ENCODE results near the gene ZCCHC3. TPM values are rescaled to one million over a fixed set of nuclear protein-coding genes. Genes with fewer than 3 reads are reported as not detected.

ZCCHC3 gene
- total RNA-seq, 1 donor from 2014 or later, result 11.8 TPM

- Histone ChIP-seq H3K4me1 (no peaks in the 10 kb centered on the region), H3K36me3 (peaks cover 6% of the 10 kb centered on the region), H3K4me3 (no peak overlapping the region), H3K27me3 (ENCODE audit: low read depth) (no peaks in the 10 kb centered on the region), H3K9me3 (replicated peaks) (no peaks in the 10 kb centered on the region), H3K27ac (replicated peaks) (no peak overlapping the region)
- intact Hi-C loops (cut with micrococcal nuclease), result no loop called here
- TF ChIP-seq CTCF (IDR thresholded peaks at IDR 0.05; ENCODE audit: borderline replicate concordance), result no peak
- no peak for DNase-seq
Observed at GRCh38 chr20:316316-317068, 19.1 kb downstream of the ZCCHC3 start.

DNA sequence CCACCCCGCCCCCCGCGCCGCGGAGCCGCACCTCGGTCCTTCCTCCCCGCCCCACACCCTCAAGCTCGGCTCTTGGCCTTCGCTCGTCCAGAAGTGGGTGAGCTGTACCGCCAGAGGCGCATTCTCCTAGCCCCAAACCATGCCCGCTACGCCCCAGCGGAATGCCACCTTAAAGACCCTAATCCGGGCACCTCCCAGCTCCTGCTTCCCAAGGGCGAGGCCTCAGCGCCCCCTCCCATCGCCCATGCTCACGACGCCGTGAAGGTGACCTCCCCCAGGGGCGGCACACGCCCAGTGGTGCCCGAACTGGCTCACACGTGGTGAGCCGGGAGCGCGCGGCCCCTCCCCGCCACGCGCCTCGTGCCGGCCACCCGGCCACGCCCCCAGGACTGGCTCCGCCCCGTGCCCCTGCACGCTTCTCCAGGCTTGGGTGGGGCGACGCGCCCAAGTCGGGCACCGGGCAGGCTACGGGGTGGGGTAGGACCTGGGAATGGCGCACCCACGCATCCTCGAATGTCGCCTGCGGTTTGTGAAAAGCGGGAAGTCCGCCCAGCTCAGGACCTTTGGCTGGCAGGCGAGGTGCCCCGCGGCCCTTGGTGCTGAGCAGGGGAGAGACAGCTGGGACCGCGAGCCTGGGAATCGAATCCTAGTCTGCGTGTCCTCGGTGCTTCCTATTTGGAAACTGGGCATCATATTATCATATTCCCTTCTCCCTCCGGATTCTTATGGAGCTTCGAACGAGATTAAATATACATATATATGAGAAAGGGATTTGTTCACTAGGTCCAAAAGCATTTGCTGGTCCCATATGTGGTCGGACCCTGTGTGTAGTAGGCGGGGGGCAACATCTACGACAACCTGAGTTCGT lies 27.0 kb downstream of the ZCCHC3 start:
- H3K36me3 ChIP-seq, result peaks cover 6% of the 10 kb centered on the region
- peak overlapping the region; percentile 83 for H3K4me3 ChIP-seq
- intact Hi-C loops (cut with micrococcal nuclease), result no loop called here
- H3K4me1 ChIP-seq, result peaks cover 51% of the 10 kb centered on the region
- H3K27me3 ChIP-seq (ENCODE audit: low read depth), result no peaks in the 10 kb centered on the region
- peak; percentile 35 for TF ChIP-seq CTCF (IDR thresholded peaks at IDR 0.05; ENCODE audit: borderline replicate concordance)
- H3K27ac ChIP-seq (replicated peaks), result peak overlapping the region; percentile 98
- H3K9me3 ChIP-seq (replicated peaks), result no peaks in the 10 kb centered on the region
- peak; percentile 91 for DNase-seq

DNA sequence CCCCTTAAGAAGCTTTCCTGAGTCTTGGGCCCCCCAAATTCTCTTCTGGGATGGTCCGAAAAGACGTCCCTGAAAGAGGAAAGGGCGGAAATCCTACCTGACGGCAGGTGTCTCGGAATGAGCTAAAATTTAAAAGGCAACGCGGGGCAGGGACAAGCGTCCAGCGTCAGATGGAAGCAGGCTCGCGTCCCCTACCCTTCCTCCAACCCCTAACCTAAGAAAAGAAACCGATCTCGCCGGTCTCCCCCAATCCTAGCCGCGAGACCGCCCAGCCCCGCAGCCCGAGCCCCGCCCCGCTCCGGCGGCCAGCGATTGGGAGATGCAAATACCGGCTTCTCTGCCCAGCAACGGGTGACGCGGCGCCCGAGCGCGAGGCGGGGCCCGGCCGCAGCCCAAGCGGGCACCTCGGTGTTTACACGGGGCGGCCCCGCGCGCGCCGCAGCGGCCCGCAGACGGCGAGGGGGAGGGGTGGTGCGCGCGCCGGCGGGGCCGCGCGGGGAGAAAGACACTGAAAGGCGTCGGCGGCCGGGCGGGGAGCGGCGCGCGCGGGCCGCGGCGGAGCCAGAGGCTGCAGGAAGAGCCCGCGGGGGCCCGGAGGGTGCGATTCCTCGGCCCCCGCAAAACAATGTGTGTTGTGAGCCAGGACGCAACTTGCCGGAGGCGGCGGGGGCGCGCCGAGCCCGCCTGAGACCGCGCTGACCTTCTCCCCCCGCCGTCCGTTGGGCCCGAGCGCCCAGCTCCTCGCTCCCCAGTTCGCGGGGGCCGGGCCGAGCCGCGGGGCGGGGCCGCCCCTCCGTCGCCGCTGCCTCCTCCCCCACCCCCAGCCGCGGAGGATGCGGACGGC lies 27.9 kb downstream of the ZCCHC3 start, which contains the start of gene SOX12:
TSS of gene SOX12 (plus strand) at position 508 of the 844 bp plus-strand sequence. CDS start 373 bp downstream, outside the sequence.
- peak within 1 kb of the TSS; percentile 98 for H3K27ac ChIP-seq (replicated peaks)
- intact Hi-C loops (cut with micrococcal nuclease), result no loop called here
- peak within 1 kb of the TSS; percentile 83 for H3K4me3 ChIP-seq
- peak; percentile 98 for DNase-seq
- H3K27me3 ChIP-seq (ENCODE audit: low read depth), result no peaks in the 10 kb centered on the region
- peaks cover 2% of the 10 kb centered on the region for H3K36me3 ChIP-seq
- peaks cover 58% of the 10 kb centered on the region for H3K4me1 ChIP-seq
- H3K9me3 ChIP-seq (replicated peaks), result no peaks in the 10 kb centered on the region
- no peak for TF ChIP-seq CTCF (IDR thresholded peaks at IDR 0.05; ENCODE audit: borderline replicate concordance)

GRCh38 chr20:325889-326644 lies 28.7 kb downstream of the ZCCHC3 start:
- Histone ChIP-seq H3K36me3 (no peaks in the 10 kb centered on the region), H3K4me3 (peak overlapping the region; percentile 83), H3K9me3 (replicated peaks) (no peaks in the 10 kb centered on the region), H3K4me1 (peaks cover 61% of the 10 kb centered on the region), H3K27me3 (ENCODE audit: low read depth) (no peaks in the 10 kb centered on the region), H3K27ac (replicated peaks) (peak overlapping the region; percentile 98)
- intact Hi-C loops (cut with micrococcal nuclease), result no loop called here
- no peak for TF ChIP-seq CTCF (IDR thresholded peaks at IDR 0.05; ENCODE audit: borderline replicate concordance)
- DNase-seq, result peak; percentile 71
